Psoas muscle (tissue), 8 donors: Measurements from ENCODE around the gene SPAG7. TPM values are rescaled to one million over a fixed set of nuclear protein-coding genes. Genes with fewer than 3 reads are reported as not detected.
A peak's percentile ranks its signal among the peaks of the same experiment; 100 is the strongest.

Source experiments
- ATAC-seq, 4 donors: fragments of 200-7000 bp; cut with Tn5 transposase; one replicate each; pipeline ENCODE4 v1.9.1; 2020; ENCODE audit warnings: moderate library complexity in 3 of 4, mild to moderate bottlenecking in 2 of 4
- DNase-seq, 2 donors: peaks; one replicate each; pipeline ENCODE4 v3.0.0-alpha.2; 2020
- H3K27ac ChIP-seq: fragments of 200-600 bp; one replicate; pipeline ENCODE4 v1.8.0; 2022
- H3K27me3 ChIP-seq, 3 donors: fragments of 200-600 bp in 1 of 3; one replicate each; pipeline versions ENCODE4 v1.6.1 to v1.8.0; 2013 to 2022; ENCODE audit warnings: low read length in 2 of 3, mild to moderate bottlenecking in 2 of 3, moderate library complexity in 1 of 3; ENCODE audit not compliant: insufficient read depth in 3 of 3
- H3K36me3 ChIP-seq, 2 donors: fragments of 200-600 bp in 1 of 2; one replicate each; pipeline versions ENCODE4 v1.6.1 to v1.8.0; 2013 to 2022; ENCODE audit warnings: low read depth in 1 of 2, mild to moderate bottlenecking in 1 of 2, moderate library complexity in 1 of 2; ENCODE audit not compliant: insufficient read depth in 1 of 2
- H3K4me1 ChIP-seq: fragments of 200-600 bp; one replicate; pipeline ENCODE4 v1.8.0; 2022
- H3K4me3 ChIP-seq: fragments of 200-600 bp; one replicate; pipeline ENCODE4 v1.8.0; 2022; ENCODE audit warnings: mild to moderate bottlenecking
- H3K9me3 ChIP-seq: fragments of 200-600 bp; one replicate; pipeline ENCODE4 v1.8.0; 2022
- CTCF ChIP-seq: fragments of 200-600 bp; IDR thresholded peaks from one replicate; pipeline ENCODE4 v1.8.0; 2022; ENCODE audit warnings: antibody characterized with exemption
- WGBS, 3 donors: extraction: QIAGEN DNeasy Blood & Tissue Kit; methylation state at CpG; one replicate each; pipeline versions ENCODE4 v1.1.6 to v1.1.7; 2013; 5-methylcytosine and 5-hydroxymethylcytosine counted together
- intact Hi-C, 2 donors: fragments of 100-400 bp; cut with DNase I; formaldehyde crosslinking; loops; one replicate each; pipeline versions ENCODE4 v1.11.0 to v1.14.2; 2022
- polyA plus RNA-seq, 3 donors: library from polyadenylated mRNA; stranded (reverse); fragments of 200-250 nt; gene quantifications; one replicate each; pipeline ENCODE4 v1.2.3, GENCODE V29; 2013
- total RNA-seq, 4 donors: library from RNA; stranded (reverse); fragmentation: NEBNext Ultra II Directional in 2 of 4; extraction: Animal tissue kit (Norgen Biotek cat#: 25700) in 2 of 4; gene quantifications; one replicate each; pipeline versions ENCODE4 v1.2.1 to v1.2.4, GENCODE V29; 2021 to 2023
- donor health status: healthy with polysubstance abuse.
- donor health status: DM: no; HTN: no; CAD: no; lungs with moderate emphysema.
- donor health status: Bipolar disorder and iron deficiency.
- donor health status: healthy.
- donor health status: DM: yes; HTN: yes; CAD: no.
- donor health status: DM: no; HTN: no; CAD: no.
- donor health status: DM: no; HTN: no; CAD: no.
- donor health status: DM: yes; HTN: yes; CAD: no.

Gene SPAG7
- total and polyA plus RNA-seq, 7 donors = 79.2 to 179 (median 117) TPM

GRCh38 chr17:5002121-5002788 lies 34.6 kb upstream of the SPAG7 start:
- no peaks in the 10 kb centered on the region for H3K27me3 ChIP-seq
- TF ChIP-seq CTCF = no peak
- ATAC-seq (no peak), DNase-seq (no peak)
- H3K36me3 ChIP-seq = peaks cover 14 to 67% of the 10 kb centered on the region in 2 donors
- H3K9me3 ChIP-seq = no peaks in the 10 kb centered on the region
- H3K4me1 ChIP-seq = peaks cover 35% of the 10 kb centered on the region
- intact Hi-C loops = no loop called here
- peak overlapping the region; percentile 96 for H3K27ac ChIP-seq
- H3K4me3 ChIP-seq = peak overlapping the region; percentile 46
- 62 to 81% (median 71%) methylated on average over 20 of the region's 20 CpGs for WGBS, 3 donors

DNA sequence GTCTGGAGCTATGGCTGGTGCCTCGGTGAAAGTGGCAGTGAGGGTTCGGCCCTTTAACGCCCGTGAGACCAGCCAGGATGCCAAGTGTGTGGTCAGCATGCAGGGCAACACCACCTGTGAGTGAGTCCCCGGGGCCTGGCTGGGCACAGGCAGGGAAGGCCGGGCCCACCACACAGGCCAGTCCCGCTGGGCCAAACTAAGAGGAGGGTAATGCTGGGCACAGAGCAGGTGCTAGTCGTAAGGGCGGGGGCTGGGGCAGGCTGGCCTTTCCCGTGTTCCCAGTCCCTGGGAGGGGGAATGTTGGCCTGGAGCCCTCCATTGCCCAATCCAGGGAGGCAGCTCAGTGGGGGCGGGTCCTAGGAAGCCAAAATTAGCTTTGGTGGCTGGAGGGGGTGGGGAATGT lies 32.6 kb upstream of the SPAG7 start:
- no peaks in the 10 kb centered on the region for H3K9me3 ChIP-seq
- DNase-seq (peak; percentile 95 to 98), ATAC-seq (peak; percentile 73 to 79 (median 76))
- peaks cover 44% of the 10 kb centered on the region for H3K4me1 ChIP-seq
- no peaks in the 10 kb centered on the region for H3K27me3 ChIP-seq
- no peak for TF ChIP-seq CTCF
- peak overlapping the region; percentile 96 for H3K4me3 ChIP-seq
- intact Hi-C loops = no loop called here
- WGBS, 3 donors = 23 to 35% (median 27%) methylated on average over 10 to 11 of the region's 11 CpGs
- peaks cover 12 to 47% of the 10 kb centered on the region in 2 donors for H3K36me3 ChIP-seq
- peak overlapping the region; percentile 96 for H3K27ac ChIP-seq

- DNase-seq (no peak), ATAC-seq (no peak)
- H3K4me3 ChIP-seq = peak overlapping the region; percentile 96
- peaks cover 7 to 40% of the 10 kb centered on the region in 2 donors for H3K36me3 ChIP-seq
- no peaks in the 10 kb centered on the region for H3K27me3 ChIP-seq
- peak overlapping the region; percentile 96 for H3K27ac ChIP-seq
- 14 to 25% (median 25%) methylated on average over 12 of the region's 12 CpGs for WGBS, 3 donors
- TF ChIP-seq CTCF = no peak
- intact Hi-C loops = loop anchor here in 1 of 2 donors (5.0 kb wide), 1 partner anchor 57 kb away; the partner anchor contains the start of genes RNF167 and SLC25A11
- H3K9me3 ChIP-seq = no peaks in the 10 kb centered on the region
- H3K4me1 ChIP-seq = peaks cover 44% of the 10 kb centered on the region
Measured at GRCh38 chr17:4999430-5000093, 31.9 kb upstream of the SPAG7 start.

GRCh38 chr17:4998732-4999429 lies 31.3 kb upstream of the SPAG7 start:
- intact Hi-C loops = loop anchor here in 1 of 2 donors (5.0 kb wide), 1 partner anchor 57 kb away; the partner anchor contains the start of genes RNF167 and SLC25A11
- no peak for TF ChIP-seq CTCF
- DNase-seq = no peak
- 2 to 8% (median 7%) methylated on average over 13 to 14 of the region's 14 CpGs for WGBS, 3 donors
- no peak for ATAC-seq
- Histone ChIP-seq H3K27ac (peak overlapping the region; percentile 96), H3K27me3 (no peaks in the 10 kb centered on the region), H3K36me3 (peaks cover 7 to 33% of the 10 kb centered on the region in 2 donors), H3K4me1 (peaks cover 44% of the 10 kb centered on the region), H3K4me3 (peak overlapping the region; percentile 96), H3K9me3 (no peaks in the 10 kb centered on the region)
